GM19328 (cell line): ENCODE results near the gene MTCL3.

ENCODE experiments used
- ATAC-seq: cut with Tn5 transposase; IDR thresholded peaks from one replicate; pipeline ENCODE4 v1.9.1; 2021; ENCODE audit warnings: mild to moderate bottlenecking, moderate library complexity; ENCODE audit not compliant: unreplicated experiment

MTCL3 gene

GRCh38 chr6:127518710-127519468, at the start of gene MTCL3:
Gene MTCL3 (minus strand): TSS chr6:127519335.
- ATAC-seq, result no peak

- ATAC-seq, result no peak
Observed at GRCh38 chr6:127567476-127567875, 48.3 kb upstream of the MTCL3 start.

GRCh38 chr6:127566651-127567050, 47.5 kb upstream of the MTCL3 start:
- no peak for ATAC-seq

GRCh38 chr6:127566119-127566518, 47.0 kb upstream of the MTCL3 start:
- no peak for ATAC-seq

GRCh38 chr6:127564761-127565160, 45.6 kb upstream of the MTCL3 start:
- no peak for ATAC-seq

GRCh38 chr6:127561660-127562059, 42.5 kb upstream of the MTCL3 start:
- no peak for ATAC-seq

- peak; percentile 51 for ATAC-seq
Observed at GRCh38 chr6:127554435-127555006, 35.4 kb upstream of the MTCL3 start.

GRCh38 chr6:127550403-127550802, 31.3 kb upstream of the MTCL3 start:
- no peak for ATAC-seq

- no peak for ATAC-seq
Observed at GRCh38 chr6:127547904-127548649, 28.9 kb upstream of the MTCL3 start.

- no peak for ATAC-seq
Observed at GRCh38 chr6:127547215-127547614, 28.1 kb upstream of the MTCL3 start.

- ATAC-seq, result no peak
Observed at GRCh38 chr6:127539272-127539671, 20.1 kb upstream of the MTCL3 start.

- ATAC-seq, result no peak
Observed at GRCh38 chr6:127538750-127539264, 19.7 kb upstream of the MTCL3 start.

GRCh38 chr6:127533736-127534135, 14.6 kb upstream of the MTCL3 start:
- ATAC-seq, result no peak

- ATAC-seq, result no peak
Observed at GRCh38 chr6:127533011-127533410, 13.9 kb upstream of the MTCL3 start.

GRCh38 chr6:127522714-127523113, 3.6 kb upstream of the MTCL3 start:
- ATAC-seq, result no peak

GRCh38 chr6:127520066-127520465, 931 bp upstream of the MTCL3 start:
- no peak for ATAC-seq

- ATAC-seq, result no peak
Observed at GRCh38 chr6:127519469-127519785, 292 bp upstream of the MTCL3 start.

- no peak for ATAC-seq
Observed at GRCh38 chr6:127518191-127518709, 885 bp downstream of the MTCL3 start.

GRCh38 chr6:127517693-127518092, 1.4 kb downstream of the MTCL3 start:
- ATAC-seq, result no peak

- ATAC-seq, result peak; percentile 54
Observed at GRCh38 chr6:127516662-127517273, 2.4 kb downstream of the MTCL3 start.
